Prostate gland (tissue), 2 donors: ENCODE data around the gene CGN.

Source experiments
- CTCF ChIP-seq, 4 experiments: fragments of 200-600 bp in 2 of 4; fragments of 450-650 bp in 2 of 4; sonication (generic) in 2 of 4; IDR thresholded peaks; 1 replicate in 3 of 4; 2 replicates in 1 of 4; pipeline ENCODE4 v1.5.1; 2016 to 2019; ENCODE audit warnings: antibody characterized with exemption in 4 of 4, mild to moderate bottlenecking in 2 of 4, moderate library complexity in 2 of 4
- POLR2A ChIP-seq: fragments of 450-650 bp; IDR thresholded peaks from one replicate; pipeline ENCODE4 v1.6.1; 2016; ENCODE audit warnings: antibody characterized with exemption, mild to moderate bottlenecking

- TF ChIP-seq POLR2A: no peak
- TF ChIP-seq CTCF (IDR thresholded peaks at IDR 0.05): no peak
Observed at GRCh38 chr1:151526735-151527525, 15.7 kb downstream of the CGN start.
